NK-92 (cell line): ENCODE results near the gene ZNF516.
"Not testable (repeated sequence)": the region's sequence is repeated elsewhere in the genome, so short reads cannot be mapped to it uniquely, and the experiment has no call there.

Experiments used
- DNase-seq: peaks from one replicate; lab custom pipeline; 2025; ENCODE audit not compliant: unreplicated experiment; lab: John Stamatoyannopoulos, UW

ZNF516 gene

DNA sequence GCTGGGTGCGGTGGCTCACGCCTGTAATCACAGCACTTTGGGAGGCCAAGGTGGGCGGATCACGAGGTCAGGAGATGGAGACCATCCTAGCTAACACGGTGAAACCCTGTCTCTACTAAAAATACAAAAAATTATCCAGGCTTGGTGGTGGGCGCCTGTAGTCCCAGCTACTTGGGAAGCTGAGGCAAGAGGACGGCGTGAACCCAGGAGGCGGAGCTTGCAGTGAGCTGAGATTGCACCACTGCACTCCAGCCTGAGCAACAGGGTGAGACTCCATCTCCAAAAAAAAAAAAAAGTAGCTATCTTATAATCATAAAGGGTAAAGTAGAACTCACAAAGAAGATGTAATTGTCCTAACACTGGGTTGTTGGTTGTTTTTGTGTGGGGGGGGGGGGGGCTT, 21.5 kb downstream of the ZNF516 start:
- not testable (repeated sequence) for DNase-seq

DNA sequence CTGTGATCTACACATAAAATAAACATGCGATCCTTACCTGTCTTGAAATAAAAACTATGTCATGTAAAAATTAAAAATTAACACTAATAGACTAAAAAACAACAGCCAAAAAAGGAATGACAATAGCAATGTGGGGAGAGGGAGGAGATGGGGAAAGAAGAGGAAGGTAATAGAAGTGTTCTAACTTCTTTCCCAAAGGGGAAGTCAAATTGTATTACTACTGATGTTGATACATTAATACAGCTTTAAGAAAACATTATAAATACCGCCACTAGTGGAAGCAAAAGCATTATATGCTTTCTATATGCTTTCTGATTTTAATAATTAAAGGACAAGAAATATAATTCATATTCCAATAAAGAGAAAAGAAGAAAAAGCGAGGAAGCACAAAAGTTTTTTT, 22.2 kb downstream of the ZNF516 start:
- no peak for DNase-seq

DNA sequence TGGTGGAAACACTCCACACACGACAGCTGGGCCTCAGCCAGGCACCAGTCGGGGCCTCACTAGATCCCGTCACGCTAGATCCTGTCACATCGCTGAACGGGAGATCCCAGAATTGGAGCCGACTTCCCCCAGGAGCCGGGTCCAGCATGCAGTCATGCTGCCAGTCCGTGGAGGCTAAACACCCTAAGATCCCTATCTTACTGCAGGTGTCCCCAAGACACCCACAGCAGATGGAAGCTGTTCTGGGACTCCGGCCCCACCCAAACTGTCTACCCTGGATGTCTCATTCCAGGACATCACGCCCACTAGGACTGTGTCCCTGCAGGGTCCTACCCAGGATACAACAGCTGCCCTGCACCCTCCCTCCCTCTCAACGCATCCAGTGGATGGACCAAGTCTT, 23.4 kb downstream of the ZNF516 start:
- DNase-seq = no peak

DNA sequence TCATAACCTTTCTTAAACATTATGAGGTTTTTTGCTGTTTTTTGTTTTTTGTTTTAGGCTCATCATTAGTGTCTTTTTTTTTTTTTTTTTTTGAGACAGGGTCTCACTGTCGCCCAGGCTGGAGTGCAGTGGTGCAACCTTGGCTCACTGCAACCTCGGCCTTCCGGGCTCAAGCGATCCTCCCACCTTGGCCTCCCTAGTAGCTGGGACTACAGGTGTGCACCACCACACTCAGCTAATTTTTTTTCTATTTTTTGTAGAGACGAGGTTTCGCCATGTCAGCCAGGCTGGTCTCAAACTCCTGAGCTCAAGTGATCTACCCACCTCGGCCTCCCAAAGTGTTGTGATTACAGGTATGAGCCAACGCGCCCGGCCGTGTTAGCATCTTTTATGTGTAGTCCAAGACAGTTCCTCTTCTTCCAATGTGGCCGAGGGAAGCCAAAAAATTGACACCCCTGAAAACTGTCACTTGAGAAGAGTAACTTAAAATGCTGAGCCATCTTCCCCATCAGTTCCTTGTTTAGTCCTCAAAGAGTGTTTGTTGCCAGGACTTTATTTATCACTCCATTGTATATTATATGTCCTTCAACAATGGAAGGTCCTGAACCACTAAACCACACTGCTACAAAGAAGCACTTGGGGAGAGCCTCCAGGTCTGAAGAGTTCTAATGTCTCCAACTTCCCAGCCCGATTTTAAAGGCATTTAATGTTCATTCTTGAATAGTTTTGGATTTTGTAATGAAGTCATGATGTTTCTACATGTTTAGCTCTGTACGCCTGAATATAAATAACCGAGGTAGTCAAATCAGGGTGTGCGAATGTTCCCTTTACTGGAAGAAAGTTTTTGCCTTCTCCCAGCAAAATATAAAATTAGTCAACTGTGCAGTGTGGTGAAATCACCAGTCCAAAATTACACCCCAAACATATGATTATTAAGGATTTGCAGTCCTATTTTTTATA, 26.4 kb downstream of the ZNF516 start:
- no peak for DNase-seq

DNA sequence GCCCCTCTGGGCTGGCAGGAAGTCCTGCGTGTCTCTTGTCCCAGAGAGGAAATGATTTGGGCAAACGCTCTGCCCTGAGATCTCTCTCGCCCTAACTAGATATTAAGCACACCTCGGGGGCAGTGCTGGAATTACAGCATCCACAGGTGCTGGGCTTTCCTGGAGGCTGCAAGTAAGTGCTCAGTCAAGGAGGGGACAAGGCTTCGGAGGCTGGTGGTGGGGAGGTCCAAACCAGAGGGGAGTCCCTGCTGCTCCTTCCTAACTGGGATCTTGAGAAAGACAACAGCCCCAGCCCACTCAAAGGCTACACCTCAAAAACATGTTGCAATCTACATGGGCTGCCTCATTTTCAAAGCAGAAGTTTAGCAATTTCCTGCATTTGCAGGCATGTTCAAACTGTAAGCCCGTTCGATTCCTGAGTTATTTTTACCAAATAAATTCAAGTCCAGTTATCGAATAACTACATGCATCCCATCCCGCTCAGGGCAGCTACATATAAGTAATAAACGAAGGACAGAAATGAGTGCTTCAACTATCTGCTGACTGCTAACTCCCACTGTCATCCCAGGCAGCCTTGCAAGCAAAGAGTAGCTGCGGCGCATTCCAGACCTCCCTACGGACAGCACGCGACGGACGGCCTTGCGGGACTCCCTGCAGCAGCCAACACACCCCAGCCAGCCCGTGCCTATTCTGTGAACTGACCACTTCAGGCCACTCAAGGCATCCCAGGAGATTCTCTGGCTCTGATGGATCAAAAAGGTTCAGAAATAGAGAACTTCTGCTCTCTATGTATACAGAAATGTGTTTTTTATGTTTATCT, 27.5 kb downstream of the ZNF516 start:
- DNase-seq = no peak

DNA sequence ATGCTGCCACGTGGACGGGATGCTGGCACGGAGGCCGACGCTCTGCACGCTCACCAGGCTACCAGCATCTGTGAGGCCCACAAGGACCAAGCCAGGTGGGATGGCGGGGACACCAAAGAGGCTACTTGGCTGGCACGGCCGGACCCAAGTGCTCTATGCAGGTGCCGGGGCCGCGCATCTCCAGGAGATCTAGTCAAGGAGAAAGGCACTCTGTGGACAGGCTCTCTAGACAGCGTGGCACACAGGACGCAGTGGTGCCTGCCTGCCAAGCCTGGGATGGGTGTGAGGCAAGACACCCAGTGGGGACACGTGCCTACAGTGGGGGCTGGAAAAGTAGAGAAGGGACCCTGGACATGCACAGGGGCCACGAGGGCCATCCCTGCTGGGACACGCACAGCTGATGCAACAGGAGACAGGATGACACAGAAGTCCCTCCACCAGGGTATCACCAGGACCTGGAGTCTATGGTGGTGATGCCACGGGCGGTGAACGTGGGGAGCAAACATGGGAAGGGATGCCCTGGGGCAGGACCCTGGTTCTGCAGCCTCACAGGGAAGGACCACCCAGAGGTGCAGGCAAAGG, 28.5 kb downstream of the ZNF516 start:
- no peak for DNase-seq

DNA sequence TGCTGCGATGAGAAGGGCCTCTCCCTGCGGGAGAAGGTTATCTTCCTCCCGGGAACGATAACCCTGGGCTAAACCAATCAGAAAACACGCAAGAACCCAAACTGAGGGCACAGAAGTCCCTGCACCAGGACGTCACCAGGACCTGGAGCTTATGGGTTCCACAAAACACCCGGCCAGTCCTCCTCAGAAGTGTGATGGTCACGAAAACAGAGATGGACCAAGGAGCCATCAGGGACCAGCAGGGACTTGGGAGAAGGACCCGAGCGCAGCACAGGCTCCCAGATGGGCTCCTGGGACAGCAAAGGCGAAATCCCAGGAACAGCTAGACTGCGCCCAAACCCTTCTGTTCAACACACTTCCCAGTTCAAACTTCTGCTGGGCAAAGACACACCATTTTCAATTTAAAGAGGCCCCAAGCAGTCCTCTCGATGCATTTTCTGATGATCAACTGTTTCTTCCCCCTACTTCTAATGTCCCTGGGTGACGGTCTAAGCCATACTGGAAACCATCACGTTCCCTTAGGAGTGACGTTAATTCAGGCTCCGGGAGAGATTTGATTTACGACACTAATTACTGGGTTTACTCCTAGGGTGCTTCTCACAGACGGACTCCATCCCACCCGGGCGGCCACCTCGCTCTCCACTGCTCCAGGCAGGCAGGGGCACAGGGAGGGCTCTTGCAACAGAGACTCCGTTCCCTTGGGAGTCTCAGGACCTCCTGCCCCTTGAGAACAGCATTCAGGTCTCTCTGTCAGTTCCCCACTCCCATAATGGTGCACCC, 29.2 kb downstream of the ZNF516 start:
- DNase-seq = no peak

DNA sequence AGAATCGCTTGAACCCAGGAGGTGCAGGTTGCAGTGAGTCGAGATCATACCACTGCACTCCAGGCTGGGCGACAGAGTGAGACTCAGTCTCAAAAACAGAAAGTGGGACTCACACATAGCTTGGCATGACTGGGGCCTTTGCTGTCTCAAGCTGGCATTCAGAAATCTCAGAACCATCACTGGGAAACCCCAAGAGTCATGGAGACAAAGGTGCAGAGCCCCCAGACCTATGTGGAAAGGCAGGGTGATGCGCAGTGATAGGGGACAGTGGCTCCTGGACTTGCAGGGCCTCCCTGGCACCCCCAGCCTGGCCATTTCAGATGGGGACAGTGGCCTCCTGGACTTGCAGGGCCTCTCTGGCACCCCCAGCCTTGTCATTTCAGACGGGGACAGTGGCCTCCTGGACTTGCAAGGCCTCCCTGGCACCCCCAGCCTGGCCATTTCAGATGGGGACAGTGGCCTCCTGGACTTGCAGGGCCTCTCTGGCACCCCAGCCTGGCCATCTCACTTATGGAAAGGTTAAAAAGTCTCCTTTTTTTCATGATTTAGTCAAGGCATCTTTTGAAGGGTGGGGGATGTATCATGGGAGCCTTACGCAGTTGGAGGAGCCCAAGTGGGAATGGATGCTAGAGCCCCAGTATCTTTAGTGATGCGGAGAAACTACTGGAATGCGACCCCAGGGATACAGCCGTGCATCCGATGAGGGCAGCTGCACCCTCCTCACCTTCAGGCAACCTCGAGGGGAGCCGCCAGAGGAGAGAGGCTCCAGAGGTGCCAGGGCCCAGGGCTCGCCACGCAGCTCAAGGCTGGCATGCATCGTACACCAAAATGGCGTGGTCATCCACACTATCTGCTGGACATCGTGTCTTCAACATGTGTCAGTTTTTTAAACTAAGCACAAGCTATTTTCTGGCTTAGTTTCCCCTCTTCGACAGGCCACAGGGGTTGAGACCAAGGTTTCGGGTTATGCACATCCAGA, 30.5 kb downstream of the ZNF516 start:
- no peak for DNase-seq

DNA sequence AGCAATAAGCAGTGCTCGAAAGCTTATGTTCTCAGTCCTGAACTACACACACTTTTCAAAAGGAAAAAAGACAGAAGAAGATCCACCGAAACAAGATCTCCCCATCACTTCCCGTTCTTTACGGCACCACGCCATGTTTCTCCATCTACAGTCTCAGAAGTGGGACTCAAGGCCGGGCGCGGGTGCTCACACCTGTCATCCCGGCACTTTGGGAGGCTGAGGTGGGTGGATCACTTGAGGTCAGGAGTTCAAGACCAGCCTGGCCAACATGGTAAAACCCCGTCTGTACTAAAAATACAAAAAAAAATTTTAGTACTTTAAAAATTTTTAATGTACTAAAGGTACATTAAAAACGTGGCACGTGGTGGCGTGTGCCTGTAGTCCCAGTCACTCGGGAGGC, 31.2 kb downstream of the ZNF516 start:
- DNase-seq = no peak

DNA sequence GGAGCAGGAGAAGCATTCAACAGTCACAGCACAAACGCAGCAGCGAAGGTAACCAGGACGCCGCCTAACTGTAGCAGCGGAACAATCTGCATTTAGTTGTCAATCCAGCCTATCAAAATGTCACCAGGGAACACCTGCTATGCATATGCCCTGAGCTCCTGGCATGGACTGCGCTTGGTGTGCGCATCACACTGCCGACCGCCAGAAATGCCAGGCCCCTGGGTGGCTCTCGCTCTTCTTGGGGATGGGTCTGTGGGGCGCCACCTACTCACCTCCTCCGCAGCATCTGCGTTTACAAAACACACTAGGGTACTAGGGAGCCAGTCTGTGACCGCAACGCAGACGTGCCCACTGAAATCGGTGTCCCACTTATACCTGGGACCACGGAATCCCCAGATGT, 31.7 kb downstream of the ZNF516 start:
- no peak for DNase-seq

DNA sequence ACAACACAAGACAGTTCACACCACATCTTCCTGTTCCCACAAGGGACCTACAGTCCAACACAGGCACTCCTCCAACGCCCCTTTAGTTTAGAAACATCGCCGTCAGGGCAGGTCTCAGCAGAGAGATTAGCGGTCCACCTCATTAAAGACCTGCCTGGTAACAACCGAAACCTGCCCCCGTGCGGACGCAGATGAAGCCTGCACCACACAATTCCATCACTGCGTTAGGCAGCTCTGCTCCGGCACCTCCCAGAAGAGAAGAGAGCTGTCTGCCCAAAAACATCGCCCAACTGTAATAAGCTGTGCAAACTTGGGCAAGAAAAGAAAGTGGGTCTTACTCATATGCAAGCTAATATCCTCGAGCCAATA, 32.7 kb downstream of the ZNF516 start:
- no peak for DNase-seq

DNA sequence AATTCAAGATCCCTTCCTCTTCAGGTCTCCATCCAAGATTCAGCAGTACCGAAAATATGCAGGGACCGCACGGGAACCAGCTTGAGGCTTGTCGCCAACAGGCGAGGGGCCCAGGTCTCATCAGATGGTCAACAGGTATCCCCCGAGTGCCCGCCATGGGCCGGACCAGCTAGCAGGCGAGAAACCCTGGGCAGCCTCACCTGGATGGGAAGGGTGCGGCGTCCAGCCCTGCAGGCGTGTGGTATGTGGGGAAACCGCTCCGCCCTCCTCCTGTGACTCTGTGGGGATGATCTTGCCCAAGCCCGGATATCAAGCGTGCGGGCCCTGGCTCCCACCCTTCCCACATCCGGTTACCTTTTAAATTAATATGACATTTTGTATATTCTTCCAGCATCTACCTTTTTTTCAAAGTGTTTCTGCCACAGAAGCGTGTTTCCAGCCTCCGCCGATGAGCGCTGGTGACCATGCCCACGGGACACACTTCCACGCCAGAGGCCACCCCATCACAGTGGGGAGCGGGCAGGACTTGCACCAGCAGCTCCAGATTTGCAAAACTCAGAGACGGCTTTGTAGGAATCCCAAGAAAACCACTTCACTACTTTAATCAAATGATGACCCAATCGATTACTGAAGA, 33.2 kb downstream of the ZNF516 start:
- DNase-seq = no peak

DNA sequence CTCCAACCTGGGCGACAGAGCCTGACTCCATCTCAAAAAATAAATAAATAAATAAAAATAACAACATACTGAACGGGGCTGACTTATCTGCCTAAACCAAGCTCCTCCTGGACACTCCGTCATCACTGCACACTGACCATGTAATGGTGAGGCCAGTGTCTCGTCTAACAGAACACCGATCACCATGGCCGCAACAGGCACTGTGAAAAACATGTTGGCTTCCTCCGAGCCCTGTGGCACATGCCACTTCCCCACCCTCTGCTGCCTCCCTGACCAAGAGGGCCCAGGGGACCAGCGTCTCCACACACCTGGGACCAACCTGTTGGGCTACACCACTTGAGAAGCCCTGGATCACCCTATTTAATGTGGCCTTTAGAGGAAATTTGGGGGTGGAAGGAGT, 33.9 kb downstream of the ZNF516 start:
- DNase-seq = no peak

DNA sequence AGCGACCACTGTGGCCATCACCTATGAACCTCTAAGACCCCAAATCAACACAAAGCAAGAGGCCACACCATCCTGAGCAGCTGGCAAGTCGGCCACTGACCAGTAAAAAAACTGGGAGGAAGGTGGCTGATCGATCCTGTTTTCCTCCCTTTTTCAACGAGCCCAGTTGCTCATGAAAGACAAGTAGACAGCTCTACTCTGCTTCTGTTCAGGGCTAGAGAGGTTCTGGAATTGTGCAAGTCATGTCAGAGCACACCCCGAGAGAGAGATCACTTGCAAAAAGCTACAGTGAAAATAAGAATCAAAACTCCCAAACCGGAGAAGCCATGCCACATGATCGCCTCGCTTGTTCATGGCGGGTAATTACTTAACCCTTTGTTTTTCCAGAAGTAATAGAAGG, 34.6 kb downstream of the ZNF516 start:
- DNase-seq = no peak

DNA sequence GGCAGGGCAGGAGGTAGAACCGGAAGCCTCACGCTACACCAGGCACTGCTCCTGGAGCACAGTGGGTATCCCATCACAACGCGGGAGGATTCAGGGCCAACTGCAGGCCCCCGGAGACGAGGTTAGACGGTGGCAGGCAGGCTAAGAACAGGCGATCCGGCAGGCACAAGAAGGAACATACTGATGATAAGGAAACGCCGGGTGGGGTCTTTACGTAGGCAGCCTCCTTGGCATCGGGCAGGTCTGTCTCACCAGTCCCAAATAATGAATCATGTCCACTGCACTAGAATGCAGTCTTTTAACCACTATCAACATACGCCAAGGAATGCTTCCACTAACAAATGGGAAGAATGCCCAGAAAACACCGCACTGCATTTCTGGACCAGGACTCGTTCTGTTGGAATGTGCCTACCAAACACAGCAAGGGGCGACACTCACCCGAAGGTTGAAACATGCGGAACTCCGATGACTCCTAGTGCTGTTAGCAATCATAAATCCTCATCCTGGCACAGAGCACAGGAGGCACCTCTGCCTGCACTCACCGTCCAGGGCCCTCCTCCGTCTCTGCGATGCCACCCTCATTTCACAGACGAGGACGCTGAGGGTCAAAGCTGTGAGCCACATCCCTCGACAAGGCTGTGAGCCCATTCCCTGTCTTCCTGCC, 35.2 kb downstream of the ZNF516 start:
- DNase-seq = no peak

DNA sequence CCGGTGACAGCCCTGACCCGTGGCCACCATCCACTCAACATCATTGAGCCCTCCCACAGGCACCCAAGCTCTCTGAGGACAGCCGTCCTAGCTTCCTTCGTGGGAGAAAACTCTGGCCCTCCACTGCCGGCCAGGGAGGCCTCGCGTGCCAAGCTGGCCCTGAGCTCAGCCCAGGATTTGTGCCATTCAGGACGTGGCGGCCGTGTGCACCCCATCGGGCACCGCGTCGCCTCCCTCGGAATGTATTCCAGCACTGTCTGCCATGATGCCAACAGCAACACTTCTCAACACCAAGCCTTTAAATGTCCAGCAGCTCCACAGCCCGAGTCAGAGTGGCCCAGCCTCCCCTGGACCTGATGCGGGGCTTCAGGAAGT, 35.7 kb downstream of the ZNF516 start:
- DNase-seq = no peak

DNA sequence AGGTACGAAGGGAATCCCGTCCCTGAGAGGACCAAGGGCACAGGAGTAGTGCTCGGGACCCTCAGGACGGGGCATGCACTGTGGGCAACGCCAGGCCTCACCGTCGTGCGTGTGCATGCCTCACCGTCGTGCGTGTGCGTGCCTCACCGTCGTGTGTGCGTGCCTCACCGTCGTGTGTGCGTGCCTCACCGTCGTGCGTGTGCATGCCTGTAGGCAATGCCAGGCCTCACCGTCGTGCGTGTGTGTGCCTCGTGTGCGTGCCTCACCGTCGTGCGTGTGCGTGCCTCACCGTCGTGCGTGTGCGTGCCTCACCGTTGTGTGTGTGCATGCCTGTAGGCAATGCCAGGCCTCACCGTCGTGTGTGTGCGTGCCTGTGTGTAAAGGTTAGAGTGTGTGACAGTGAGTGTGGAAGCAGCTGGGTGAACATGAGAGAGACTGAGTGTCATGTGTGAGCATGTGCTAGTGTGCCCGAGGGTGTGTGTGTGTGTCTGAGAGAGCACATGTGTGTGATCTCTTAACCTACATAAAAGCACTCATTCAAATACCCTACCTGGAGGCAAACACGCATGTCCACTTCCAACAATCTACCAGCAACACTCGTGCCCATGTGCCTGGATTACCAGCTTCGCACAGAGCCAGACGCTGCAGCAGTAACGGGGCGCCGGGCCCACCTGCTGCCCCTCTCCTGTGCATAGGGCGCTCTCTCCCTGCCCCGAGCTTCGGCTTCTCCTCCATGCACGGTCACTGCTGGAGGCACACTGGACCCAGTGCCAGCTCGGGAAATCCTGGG, 36.3 kb downstream of the ZNF516 start:
- no peak for DNase-seq

DNA sequence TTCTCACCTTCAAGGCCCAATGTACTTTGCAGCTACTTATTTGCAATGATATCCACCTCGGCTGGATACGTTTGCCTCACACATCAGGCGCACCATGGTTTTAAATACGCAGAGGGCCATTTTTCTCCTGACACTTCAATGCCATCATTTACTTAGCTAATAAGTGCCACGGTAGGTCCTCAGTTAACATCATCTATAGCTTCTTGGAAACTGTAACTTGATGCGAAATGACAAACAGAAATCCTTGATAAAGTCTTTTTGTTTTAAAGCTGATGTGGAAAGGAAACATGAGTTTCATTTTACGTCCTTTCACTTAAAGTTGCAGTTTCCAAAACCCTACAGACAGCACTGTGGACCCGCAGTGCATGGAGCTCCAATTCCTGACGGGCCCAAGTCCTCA, 37.1 kb downstream of the ZNF516 start:
- no peak for DNase-seq
